ENCODE data around the gene PRRG3. TPM values are rescaled to one million over a fixed set of nuclear protein-coding genes. Genes with fewer than 3 reads are reported as not detected.

Gene PRRG3
- total RNA-seq, 1 donor from 2014 or later: 1.4 TPM

GRCh38 chrX:151743651-151744470 is 48.6 kb downstream of the PRRG3 start:
- DNase-seq (no peak), ATAC-seq (no peak)
- no peak overlapping the region for H3K4me3 ChIP-seq
- intact Hi-C loops (cut with DNase I): no loop called here
- no peak overlapping the region for H3K27ac ChIP-seq
- TF ChIP-seq, protein P1, sequence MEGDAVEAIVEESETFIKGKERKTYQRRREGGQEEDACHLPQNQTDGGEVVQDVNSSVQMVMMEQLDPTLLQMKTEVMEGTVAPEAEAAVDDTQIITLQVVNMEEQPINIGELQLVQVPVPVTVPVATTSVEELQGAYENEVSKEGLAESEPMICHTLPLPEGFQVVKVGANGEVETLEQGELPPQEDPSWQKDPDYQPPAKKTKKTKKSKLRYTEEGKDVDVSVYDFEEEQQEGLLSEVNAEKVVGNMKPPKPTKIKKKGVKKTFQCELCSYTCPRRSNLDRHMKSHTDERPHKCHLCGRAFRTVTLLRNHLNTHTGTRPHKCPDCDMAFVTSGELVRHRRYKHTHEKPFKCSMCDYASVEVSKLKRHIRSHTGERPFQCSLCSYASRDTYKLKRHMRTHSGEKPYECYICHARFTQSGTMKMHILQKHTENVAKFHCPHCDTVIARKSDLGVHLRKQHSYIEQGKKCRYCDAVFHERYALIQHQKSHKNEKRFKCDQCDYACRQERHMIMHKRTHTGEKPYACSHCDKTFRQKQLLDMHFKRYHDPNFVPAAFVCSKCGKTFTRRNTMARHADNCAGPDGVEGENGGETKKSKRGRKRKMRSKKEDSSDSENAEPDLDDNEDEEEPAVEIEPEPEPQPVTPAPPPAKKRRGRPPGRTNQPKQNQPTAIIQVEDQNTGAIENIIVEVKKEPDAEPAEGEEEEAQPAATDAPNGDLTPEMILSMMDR (IDR thresholded peaks at IDR 0.05): no peak
- no peaks in the 10 kb centered on the region for H3K27me3 ChIP-seq
- no peaks in the 10 kb centered on the region for H3K9me3 ChIP-seq
- H3K36me3 ChIP-seq: no peaks in the 10 kb centered on the region
- no peaks in the 10 kb centered on the region for H3K4me1 ChIP-seq

DNA sequence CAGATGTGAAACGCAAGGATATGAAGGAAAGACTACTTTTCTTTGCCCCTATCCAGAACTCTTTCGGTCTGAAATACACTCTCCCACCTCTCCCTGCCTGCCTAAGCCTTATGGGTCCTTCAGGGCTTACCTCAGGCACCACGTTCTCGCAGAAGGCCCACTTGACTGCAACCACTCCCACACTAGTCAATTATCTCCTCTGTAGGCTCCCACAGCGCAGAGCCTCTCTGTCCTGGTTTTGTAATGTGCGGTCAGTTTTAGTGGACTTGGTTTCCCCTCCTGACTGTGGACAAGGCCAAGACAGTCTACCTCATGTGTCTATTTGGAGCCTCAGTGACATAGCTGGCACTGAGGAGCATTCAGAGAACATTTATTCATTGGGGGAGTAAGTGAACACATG is 50.4 kb downstream of the PRRG3 start:
- H3K4me1 ChIP-seq: no peaks in the 10 kb centered on the region
- TF ChIP-seq, protein P1 (IDR thresholded peaks at IDR 0.05): no peak
- intact Hi-C loops (cut with DNase I): no loop called here
- no peaks in the 10 kb centered on the region for H3K27me3 ChIP-seq
- ATAC-seq: no peak
- DNase-seq: no peak
- no peaks in the 10 kb centered on the region for H3K36me3 ChIP-seq
- no peak overlapping the region for H3K4me3 ChIP-seq
- H3K27ac ChIP-seq: no peak overlapping the region
- no peaks in the 10 kb centered on the region for H3K9me3 ChIP-seq

DNA sequence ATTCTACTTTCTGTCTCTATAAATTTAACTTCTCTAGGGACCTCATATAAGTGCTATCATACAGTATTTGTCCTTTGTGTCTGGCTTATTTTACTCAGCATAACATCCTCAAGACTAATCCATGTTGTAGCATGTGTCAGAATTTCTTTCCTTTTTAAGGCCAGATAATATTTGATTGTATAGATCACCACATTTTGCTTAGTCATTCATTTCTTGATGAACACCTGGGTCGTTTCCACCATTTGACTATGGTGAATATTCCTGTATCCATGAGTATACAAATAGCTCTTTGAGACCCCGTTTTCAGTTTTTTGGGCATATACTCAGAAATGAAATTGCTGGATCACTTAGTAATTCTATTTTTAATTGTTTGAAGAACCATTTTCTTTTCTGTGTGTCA is 51.2 kb downstream of the PRRG3 start:
- H3K36me3 ChIP-seq: no peaks in the 10 kb centered on the region
- no peaks in the 10 kb centered on the region for H3K9me3 ChIP-seq
- intact Hi-C loops (cut with DNase I): no loop called here
- H3K27ac ChIP-seq: no peak overlapping the region
- H3K4me3 ChIP-seq: no peak overlapping the region
- TF ChIP-seq, protein P1 (IDR thresholded peaks at IDR 0.05): no peak
- DNase-seq (no peak), ATAC-seq (no peak)
- no peaks in the 10 kb centered on the region for H3K27me3 ChIP-seq
- H3K4me1 ChIP-seq: no peaks in the 10 kb centered on the region

DNA sequence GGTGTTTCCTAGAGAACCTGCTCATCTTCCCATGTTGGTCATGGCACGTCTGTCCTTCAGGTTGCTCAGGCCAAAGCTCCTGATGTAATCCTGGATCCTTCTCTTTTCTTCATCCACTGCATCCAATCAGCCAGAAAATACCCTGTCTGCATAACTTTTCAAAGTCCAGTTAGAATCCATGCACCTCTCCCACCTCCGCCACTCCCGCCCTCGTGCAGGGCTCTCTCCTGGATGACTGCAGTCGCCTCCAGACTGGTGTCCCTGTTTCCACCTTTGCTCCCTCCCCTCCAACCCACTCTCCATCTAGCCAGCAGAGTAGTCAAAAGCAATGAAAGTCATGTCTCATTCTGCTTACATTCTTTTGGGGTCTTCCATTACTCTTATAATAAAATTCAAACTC is 55.3 kb downstream of the PRRG3 start:
- Histone ChIP-seq H3K27ac (no peak overlapping the region), H3K27me3 (no peaks in the 10 kb centered on the region), H3K36me3 (no peaks in the 10 kb centered on the region), H3K4me3 (no peak overlapping the region), H3K9me3 (no peaks in the 10 kb centered on the region), H3K4me1 (no peaks in the 10 kb centered on the region)
- TF ChIP-seq, protein P1 (IDR thresholded peaks at IDR 0.05): no peak
- ATAC-seq (no peak), DNase-seq (no peak)
- intact Hi-C loops (cut with DNase I): no loop called here

GRCh38 chrX:151752847-151753246 is 57.6 kb downstream of the PRRG3 start:
- intact Hi-C loops (cut with DNase I): no loop called here
- ATAC-seq (no peak), DNase-seq (no peak)
- Histone ChIP-seq H3K4me3 (no peak overlapping the region), H3K27ac (no peak overlapping the region), H3K36me3 (no peaks in the 10 kb centered on the region), H3K9me3 (no peaks in the 10 kb centered on the region), H3K27me3 (no peaks in the 10 kb centered on the region), H3K4me1 (no peaks in the 10 kb centered on the region)
- TF ChIP-seq, protein P1 (IDR thresholded peaks at IDR 0.05): no peak
